HG03565 (cell line): ENCODE results near the gene AHRR.
"Not testable (repeated sequence)": the region's sequence is repeated elsewhere in the genome, so short reads cannot be mapped to it uniquely, and the experiment has no call there.

Experiments used
- ATAC-seq: cut with Tn5 transposase; IDR thresholded peaks from one replicate; pipeline ENCODE4 v1.9.1; 2021; ENCODE audit warnings: mild to moderate bottlenecking, moderate library complexity; ENCODE audit not compliant: unreplicated experiment

AHRR gene

DNA sequence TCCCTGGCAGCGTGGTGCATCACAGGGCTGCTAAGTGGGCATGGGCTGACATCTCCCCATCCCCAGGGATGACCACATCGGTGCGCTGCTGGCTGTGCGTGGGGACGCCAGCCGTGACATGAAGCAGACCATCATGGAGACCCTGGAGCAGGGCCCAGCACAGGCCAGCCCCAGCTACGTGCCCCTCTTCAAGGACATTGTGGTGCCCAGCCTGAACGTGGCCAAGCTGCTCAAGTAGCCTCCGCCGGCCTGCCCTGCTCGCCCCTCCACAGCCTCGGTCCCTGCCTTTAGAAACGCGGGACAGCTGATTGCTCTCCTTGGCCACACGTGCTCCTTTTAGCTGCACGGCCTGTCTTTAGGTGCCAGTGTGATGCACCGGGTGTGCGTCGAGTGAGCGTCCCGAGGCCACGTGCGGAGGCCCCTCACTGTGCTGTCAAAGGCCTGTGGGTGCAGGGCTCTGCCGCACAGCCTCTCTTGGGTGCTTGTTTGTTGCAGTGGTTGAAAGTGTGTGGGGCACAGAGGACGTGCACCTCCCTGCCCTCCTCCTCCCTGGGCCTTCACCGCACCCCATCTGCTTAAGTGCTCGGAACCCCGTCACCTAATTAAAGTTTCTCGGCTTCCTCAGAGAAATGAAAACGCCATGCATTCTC is 145.3 kb downstream of the AHRR start:
- ATAC-seq, result no peak

DNA sequence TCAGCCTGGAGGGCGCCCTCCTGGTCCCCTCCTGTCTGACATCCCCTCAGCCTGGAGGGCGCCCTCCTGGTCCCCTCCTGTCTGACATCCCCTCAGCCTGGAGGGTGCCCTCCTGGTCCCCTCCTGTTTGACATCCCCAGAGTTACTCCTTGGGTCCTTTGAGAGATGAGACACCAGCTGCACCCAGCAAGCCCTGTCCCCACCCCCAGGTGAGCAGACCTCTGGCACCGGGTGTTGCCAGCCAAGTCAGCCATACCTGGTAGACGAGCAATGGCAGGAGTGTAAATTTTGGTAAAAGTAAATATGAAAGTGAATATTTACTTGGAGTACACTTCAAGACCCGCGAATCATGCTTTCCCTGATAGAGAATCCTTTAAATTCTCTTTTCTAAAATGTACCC is 146.9 kb downstream of the AHRR start:
- no peak for ATAC-seq

DNA sequence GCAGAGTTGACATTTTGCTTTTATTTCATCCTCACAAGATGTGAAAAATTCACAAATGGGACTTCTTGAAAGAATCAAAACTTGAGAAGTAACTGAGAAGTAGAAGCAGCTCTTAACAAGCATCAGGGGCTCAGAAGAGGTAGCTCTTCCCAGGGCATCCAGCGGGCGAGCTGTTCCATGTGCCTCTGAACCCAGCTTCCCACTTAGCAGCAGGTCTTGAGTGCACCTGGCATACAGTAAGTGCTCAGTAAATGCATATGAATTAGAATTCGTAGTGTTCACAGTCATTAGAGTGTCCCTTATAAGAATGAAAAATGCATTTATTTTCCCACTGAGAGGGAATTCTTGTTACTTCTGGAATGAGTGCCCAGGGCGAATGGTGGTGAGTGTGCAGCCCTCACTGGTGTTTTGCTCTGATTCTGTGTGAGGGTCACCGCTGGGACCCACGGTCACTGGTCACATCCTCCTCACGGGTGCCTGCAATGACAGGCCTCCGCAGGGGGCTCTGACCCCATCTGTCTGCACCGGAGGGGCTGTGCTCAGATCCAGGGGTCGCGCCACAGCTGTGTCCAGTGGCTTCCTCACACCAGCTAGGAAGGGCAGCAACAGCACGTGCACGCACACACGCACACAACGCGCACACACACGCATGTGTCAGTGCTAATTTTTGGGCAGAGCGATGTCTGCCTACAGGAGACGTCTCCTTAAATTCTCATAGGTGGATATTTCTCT is 148.4 kb downstream of the AHRR start:
- no peak for ATAC-seq

DNA sequence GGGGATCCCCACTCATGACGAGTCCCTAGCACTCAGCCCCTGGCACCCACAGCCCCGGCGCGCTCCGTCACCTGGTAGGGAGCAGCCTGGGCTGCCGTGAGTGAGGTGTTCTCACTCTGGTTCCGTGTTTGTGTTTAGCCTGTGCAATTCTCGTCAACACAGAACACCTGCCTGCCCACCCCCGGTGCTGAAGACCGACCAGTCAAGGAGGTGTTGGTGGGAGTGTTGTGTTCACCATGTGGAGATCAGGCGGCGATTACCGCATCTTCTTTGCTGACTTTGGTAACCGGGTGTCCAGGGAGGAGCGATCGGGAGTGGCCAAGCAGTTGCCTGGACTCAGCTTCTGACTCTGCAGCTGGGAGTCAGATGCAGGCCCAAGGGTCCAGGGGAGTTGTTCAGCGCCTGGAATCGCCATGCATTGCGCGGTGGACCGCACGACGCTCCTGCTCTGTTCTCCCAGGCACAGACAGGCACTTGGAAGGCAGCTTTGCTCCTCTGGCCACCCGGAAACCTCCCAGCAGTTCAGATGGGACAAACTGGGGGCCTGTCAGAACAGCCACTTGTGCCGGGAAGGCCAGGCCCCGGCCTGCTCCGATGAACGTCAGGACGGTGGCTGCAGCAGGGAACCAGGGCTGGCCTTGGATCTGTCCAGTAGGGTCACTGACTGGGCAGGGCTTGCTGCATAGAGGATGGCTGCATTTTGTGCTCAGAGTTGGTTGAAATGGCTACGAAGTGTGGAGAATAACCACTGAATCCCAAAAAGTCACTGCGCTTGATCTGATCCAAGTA is 149.6 kb downstream of the AHRR start:
- ATAC-seq, result no peak

DNA sequence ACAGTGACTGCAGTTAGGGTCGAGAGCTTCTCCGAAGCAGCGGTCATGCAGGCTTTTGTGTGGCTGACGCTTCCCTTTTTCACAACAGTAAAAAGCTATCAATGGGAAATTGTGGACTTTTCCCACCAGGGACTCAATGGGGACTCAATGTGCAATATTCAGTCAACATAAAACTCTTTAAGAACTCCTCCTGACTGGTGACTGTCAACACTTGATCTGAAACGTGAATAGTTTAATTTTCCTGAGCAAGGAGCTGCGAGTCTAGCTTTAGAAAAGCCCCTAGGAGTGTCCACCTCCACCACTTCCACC is 150.2 kb downstream of the AHRR start:
- ATAC-seq, result no peak

DNA sequence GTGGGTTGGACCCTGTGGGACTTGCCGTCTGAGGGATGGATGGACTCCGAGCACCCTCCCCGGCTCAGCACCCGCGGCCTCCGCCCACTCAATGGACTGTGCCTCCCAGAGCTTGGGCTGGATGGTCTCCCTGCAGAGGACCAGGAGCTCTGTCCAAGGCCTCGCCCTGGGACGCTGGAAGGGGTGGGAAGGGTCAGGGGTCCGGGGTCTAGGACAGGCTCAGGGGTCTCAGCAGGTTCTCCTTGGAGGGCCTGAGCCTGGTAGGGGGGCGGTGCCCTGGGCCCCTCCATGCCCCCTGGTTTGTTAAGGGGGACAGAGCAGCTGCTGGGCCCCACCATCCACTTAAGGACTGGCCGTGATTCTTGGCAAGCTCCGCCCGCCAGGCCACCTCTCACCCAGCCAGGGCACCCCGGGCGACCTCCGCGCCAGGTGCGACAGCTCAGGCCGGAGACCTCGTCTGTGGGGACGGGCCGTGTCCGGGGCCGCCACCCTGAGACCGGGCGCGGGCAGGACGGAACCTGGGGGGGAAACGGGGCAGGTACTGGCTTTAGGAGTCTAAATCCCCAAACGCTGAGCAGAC is 150.7 kb downstream of the AHRR start:
- ATAC-seq, result no peak

DNA sequence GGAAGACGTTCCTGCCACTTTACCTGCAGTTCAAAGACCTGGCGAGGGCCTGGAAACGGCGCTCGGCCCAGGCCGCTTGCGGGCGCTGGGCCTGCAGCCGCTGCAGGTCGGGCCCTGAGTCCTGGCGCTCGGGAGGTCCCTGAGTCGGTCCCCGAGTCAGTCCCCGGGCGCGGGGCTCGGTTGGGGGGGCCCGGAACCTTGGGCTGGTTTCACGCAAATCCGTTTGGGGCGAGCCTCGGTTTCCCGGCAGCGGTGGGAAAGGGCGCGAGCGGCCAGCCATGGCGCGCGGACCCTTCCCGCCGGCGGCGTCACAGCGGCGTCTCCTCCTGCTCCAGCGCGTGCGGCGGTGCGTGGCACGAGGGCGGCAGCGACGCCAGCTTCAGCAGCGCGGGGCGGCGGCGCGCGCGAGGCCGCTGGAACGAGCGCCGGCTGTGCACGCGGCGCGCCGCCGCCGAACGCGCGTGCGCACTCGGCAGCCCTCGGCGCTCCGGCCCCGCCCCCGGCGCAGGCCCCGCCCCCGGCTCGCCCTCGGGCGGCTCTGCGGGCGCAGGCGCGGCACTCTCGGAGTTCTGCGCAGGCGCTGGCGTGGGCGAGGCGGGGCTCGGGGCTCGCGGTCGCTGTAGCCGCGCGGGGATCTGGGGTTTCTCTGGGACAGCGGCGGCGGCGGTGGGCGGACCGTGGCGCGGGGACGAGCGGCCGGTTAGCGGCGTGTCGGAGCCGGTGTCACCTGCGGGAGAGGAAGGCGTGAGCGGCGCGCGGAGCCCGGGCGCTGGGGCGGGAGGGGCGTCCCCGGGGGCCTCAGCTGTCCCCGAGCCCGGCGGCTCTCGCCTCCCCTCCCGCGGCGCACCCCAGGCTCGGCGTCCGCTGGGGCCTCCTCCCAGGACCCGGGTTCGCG is 151.4 kb downstream of the AHRR start:
- ATAC-seq, result peak; percentile 70

DNA sequence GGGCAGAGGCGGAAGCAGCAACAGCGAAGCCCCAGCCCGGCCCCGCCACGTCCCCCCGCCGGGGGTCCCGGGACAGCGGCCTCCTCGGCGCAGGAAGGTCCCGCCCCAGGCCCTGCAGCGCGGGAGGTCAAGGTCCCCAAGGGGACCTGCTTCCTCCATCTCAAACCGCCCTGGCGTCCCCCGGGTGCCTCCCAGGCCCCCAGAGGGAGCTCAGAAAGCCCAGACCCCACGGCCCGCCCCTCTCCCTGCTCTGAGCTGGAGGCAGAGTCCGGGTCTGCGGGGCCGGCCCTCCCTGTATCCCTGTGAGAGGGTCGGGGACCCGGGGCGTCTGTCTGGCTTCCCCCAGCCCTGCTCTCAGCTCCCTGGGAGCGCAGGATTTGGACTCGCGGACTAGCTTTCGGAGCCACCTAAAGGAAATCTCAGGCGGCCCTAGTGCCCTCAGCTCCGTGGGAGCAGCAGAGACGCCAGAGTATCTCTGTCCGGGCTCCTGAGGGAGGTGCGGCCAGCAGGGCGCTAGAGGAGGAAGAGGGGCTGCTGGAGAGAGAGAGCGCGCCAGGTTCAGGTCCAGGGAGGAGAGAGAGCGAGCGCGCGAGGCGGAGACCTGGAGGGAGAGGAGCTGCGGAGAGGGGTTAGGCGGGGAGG is 152.2 kb downstream of the AHRR start:
- ATAC-seq, result peak; percentile 13

DNA sequence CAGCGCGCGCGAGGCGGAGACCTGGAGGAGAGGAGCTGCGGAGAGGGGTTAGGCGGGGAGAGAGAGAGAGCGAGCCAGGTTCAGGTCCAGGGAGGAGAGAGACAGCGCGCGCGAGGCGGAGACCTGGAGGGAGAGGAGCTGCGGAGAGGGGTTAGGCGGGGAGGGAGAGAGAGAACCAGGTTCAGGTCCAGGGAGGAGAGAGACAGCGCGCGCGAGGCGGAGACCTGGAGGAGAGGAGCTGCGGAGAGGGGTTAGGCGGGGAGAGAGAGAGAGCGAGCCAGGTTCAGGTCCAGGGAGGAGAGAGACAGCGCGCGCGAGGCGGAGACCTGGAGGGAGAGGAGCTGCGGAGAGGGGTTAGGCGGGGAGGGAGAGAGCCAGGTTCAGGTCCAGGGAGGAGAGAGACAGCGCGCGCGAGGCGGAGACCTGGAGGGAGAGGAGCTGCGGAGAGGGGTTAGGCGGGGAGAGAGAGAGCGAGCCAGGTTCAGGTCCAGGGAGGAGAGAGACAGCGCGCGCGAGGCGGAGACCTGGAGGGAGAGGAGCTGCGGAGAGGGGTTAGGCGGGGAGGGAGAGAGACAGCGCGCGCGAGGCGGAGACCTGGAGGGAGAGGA is 152.8 kb downstream of the AHRR start:
- not testable (repeated sequence) for ATAC-seq

DNA sequence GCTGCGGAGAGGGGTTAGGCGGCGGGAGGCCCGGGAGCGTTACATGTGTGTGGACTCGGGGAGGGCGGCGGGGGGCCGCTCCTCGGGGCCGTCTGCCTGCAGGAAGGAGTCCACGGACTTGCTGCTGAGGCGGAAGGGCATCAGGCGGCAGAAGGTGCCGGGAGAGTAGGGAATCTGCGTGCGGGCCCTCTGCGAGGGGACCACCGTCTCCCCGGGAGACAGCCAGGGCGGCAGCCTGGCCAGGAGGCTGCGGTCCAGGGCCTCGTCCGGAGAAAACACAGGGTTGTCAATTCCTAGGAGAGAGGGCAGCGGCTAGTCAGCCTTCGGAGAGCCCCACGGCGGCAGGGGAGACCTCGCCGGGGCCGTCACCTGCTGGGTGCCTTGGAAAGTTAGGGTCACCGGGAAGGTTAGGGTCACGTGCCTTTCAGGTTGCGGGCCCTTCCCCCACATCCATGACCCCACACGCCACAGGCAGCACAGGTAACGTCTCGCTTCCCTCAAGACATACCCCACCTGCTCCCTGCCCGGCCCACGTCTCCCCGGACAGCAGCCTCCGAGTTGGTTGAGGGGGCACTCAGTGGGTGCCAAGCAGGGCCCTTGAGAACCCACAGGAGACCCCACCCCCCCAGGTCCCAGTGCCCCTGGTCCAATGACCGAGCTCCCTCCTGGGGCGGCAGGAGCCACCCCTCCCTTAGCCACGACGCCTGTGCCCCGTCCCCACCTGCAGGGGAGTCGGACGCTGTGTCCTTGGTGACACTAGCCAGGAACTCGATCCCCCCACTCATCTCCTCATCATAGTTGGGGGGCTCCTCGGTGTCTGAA is 153.5 kb downstream of the AHRR start:
- ATAC-seq, result no peak

DNA sequence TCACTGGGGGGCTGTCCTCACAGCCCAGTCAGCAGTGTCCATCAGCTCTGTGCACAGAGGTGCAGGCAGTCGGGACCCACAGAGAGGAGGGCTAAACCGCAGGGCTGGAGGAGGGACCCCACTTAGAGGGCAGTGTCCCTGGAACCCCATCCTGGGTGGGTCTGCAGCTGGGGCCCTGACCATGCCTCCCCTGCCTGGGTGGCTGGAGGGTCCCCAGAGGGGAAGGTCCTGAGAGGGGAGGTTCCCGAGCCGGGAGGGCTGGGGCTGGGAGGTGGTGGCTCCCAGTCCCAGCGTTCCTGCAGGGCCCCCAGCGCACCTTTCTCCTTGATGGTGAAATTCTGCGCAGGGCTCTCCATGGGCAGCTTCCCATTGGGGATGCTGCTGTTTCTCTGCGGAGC is 154.2 kb downstream of the AHRR start:
- ATAC-seq, result no peak

DNA sequence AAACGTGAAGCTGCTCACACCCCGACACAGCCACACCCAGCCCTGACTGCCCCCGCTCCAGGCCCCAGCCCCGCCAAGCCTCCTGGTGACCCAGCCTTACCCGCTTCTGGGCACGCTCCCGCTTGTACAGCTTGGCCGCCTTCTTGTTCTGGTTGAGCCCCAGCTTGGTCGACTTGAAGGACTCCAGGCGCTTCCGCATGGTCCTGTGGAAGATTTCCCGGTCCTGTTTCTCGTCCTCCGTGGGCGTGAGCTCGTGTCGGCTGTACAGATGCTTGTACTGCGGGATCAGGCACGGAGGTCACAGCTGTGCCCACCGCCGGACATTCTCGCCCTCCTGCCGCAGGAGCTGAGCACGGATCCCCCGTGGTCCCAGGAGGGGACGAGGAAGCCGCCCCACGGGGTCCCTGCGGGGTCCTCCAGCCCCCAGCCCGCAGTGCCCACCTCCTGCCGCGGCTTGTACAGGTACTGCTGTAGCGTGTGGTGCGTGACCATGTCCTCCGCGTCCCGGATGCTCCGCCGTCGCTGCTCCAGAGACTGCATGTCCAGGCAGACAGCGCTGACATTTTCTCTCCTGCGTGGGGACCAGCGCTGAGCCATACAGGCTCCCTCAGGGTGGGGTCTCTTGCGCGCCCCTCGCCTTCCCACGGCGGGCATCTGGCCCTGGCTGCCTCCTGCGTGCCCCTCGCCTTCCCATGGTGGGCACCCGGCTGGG is 154.7 kb downstream of the AHRR start:
- ATAC-seq, result no peak

DNA sequence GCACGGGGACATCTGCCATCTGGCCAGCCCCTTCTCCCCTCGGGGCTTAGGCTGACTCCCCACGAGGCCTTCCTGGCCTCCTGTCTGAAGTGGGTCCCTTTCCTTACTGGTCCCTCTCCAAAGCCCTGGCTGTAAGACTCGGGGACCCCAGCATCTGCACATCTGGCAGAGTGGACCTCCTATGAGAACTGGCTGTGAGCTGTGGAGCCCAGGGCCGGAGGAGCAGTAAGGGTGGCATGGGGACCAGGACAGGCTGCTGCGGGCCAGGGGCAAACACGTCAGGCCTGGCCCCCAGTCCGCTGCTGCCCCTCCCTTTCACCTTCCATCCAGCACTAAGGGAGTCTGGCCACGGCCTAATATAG is 155.3 kb downstream of the AHRR start:
- ATAC-seq, result no peak

DNA sequence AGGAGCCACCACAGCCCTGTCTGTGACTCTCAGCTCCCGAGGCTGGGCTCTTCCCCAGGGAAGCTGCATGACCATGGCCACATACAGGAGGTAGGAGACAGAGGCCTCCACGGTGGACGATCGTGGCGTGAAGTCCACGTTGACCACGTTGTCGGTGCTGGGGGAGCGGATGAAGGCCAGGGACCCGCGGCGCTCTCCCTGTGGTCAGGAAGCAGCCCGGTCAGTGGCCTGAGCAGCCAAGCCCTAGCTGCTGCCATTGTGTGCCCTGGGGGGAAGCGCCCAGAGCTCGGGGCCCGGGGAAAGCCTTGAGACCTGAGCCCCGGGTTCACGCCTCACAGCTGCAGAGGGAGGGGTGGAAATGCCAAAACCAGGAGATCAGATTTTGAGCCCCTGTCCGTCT is 155.7 kb downstream of the AHRR start:
- ATAC-seq, result no peak

DNA sequence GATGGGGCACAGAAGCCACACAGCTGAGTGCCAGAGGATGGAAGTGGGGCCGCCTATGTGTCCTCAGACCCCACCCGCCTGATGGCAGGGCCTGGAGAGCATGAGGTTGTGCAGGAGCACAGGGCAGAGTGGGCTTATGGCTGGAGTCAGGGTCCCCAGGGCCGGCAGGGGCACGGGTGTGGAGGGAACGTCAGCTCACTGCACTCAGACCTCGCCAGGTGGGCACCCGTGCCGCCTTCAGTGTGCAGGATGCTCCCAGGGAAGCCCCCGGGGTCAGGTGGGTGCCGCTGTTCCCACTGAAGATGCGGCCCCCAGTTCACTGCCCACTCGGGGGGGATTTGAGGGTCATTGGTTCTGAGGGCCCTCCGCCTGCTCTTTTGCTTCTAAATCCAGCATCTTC is 156.4 kb downstream of the AHRR start:
- no peak for ATAC-seq

DNA sequence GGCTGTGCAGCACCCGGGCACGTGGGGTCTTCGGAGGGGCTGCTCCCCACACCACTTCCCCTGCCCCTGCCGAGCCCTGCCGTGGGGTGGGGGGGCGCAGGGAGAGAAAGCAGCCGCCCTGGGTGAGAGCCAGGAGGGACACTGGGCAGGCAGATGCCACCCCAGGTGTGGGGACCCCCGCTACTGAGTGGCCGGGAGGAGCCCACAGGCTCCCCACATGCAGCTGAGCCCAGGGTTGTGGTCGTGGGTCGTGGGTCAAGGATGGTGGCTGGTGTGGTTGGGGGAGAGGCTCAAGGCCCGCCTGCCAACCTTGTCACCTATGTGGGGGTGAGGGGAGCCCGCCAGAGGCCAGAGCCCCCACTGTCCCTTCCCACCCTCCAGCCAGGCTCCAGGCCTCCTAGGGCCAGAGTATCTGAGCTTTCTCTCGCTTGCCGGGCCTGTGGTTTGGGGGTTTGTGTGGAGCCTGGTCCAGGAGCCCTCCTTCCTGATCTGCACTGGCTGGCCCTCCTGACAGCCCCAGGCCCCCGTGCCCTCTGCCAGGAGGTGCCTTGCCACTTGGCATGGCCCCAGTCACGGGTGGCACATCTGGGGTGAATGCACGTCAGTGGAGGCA is 157.0 kb downstream of the AHRR start:
- no peak for ATAC-seq

DNA sequence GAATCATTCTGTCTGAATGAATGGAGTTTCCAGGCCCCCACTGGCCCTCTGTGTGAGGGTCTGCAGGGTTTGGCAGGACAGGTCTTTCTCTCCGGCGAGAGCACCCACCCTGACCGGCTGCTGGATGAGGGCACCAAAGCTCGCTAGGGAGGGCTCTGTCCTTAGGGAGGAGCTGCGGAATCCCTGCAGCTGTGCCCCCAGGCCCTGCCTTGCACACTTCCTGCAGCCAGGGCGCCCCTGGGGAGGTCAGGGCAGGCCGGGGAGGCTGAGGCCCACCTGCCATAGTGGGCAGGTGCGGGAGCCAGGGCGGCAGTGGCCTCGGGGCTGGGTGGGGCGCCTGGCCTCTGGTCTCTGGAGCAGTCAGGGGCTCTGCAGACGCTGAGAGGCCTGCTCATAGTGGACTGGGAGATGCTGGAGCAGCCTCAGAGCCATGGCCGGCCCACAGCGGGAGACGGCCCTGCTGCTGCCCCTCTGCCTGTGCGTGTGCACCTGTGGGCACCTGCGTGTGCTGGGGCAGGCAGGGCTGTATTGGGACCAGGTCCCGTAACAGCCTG is 157.5 kb downstream of the AHRR start:
- ATAC-seq, result no peak
